Activated CD4-positive, alpha-beta T cell treated with anti-CD3 and anti-CD28 coated beads, Interleukin-2, Interleukin-4, amounts not matched to agents 100 ng/mL and 50 ng/mL, durations not matched to agents 16 hours and 8 hours (primary cell): ENCODE data around the gene TMEM196.

Experiments used
- DNase-seq: peaks from one replicate; pipeline ENCODE4 v3.0.0-alpha.2; 2020; ENCODE audit warnings: low spot score

TMEM196 gene

GRCh38 chr7:19772841-19773760 lies at the start of gene TMEM196:
TSS of gene TMEM196 (minus strand) at chr7:19773617. CDS start at chr7:19772696, 921 bp downstream.
- DNase-seq: no peak

- no peak for DNase-seq
Measured at GRCh38 chr7:19816128-19816527, 42.7 kb upstream of the TMEM196 start.

DNA sequence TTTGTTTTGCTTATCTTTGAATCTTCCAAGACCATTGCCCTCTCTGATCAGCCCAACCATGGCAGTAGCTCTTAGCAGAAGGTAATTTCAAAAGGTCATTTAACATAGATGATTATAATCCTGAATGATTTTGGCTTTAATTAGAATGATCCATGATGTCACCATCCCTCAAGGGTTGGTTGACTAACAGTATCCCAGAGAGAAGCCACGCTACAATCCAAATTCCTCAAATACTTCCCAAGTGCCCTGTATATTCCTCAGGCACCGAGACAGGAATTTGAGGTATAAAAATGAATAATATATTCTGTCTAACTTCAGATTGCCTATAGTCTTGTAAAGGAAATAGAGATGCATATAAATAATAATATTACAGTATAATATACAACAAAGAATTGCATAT lies 42.1 kb upstream of the TMEM196 start:
- DNase-seq: no peak

DNA sequence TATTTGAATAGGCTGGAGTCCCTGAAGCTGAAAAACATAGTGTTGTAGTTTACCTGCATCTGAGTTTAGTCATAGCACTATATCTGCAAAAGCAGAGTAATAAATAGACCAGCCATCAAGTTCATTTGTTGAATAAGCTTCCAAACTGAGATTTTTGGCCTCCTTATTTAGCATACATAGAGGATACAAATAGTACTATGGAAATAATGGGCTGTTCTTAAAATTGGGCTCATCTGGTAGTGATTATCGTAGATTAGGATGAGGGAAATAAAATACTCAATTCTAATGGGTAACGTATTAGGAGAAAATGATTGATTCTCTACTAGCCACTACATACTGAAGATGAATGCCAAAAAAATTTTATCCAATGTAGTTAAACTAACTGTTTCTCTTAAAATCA lies 41.4 kb upstream of the TMEM196 start:
- no peak for DNase-seq

- no peak for DNase-seq
Measured at GRCh38 chr7:19811386-19811785, 38.0 kb upstream of the TMEM196 start.

- DNase-seq: no peak
Measured at GRCh38 chr7:19798986-19799385, 25.6 kb upstream of the TMEM196 start.

- DNase-seq: no peak
Measured at GRCh38 chr7:19783541-19783940, 10.1 kb upstream of the TMEM196 start.

DNA sequence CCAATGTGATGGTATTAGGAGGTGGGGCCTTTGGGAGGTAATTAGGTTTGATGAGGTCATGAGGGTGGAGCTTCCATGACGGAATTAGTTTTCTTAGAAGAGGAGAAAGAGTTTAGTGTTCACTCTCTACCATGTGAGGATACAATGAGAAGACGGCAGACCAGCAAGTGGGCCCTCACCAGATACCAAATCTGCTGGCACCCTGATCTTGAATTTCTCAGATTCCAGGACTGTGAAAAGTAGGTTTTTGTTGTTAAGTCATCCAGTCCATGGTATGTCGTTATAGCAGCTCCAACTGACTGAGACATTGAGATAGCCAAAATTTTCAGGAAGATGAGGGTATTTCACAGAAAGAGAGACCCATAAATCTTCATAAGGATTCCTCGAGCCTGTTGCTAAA lies 3.6 kb upstream of the TMEM196 start:
- no peak for DNase-seq

- DNase-seq: no peak
Measured at GRCh38 chr7:19775578-19775977, 2.2 kb upstream of the TMEM196 start.

DNA sequence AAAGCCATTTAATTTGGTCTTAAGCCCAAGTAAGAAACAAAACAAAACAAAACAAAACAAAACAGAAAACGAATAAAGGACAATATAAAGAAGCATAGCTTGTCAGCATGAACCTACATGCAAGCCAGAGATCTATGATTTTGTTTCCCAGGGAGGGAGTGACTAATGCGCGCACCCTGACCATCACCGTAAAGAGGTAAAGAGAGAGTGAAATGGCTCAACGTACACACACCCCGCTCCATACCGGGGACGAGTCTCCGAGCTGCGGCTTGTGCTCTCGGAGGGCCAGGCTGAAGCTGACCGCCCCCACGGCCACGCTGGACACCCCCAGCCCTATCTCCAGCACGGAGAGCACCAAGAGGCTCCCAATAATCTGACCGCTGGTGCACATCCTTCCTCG lies 1.1 kb downstream of the TMEM196 start:
- DNase-seq: no peak

DNA sequence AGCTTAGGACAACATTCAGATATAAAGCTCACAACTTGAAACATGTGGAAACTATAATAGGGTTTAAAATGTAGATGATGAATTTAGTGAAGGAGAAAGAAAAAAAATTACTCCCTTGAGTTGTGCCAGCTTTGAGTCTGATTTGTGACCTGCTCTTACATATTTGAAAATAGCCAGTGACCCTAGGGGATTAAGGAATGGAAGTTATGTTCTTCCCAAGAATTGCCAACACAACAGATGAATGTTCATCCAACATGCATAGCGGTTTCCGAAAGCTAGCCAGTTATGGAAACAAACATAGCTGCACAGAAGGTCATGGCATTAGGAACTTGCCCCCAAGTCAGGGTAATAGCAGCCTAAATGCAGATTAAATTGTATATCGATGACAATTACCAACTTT lies 10.8 kb downstream of the TMEM196 start:
- DNase-seq: no peak

DNA sequence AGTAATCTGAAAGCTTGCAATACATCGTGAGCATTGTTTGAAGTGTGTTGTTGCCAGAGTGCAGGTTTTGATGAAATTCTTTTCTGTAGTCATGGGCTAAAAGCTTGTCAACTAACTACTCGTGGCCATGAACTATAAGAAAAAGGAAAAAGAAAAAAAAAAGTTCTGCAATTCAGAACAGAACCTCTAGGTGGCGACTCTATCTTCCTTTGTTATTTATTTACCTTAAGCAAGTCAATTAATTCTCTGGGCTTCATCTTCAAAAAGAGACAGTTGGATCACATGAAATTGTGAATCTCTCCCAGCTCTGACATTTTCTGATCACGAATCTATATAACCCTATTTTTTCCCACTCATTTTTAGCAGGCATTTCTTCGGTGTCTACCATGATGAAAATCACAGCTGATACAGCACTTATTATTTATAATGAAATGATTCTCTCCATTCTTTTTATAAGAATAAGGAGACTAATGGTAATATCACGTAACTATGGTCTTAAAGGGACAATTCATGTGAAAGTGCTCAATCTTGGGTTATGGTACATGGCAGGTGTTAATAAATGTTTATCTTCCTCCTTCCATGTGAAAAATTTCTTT lies 18.8 kb downstream of the TMEM196 start:
- DNase-seq: peak; percentile 22

DNA sequence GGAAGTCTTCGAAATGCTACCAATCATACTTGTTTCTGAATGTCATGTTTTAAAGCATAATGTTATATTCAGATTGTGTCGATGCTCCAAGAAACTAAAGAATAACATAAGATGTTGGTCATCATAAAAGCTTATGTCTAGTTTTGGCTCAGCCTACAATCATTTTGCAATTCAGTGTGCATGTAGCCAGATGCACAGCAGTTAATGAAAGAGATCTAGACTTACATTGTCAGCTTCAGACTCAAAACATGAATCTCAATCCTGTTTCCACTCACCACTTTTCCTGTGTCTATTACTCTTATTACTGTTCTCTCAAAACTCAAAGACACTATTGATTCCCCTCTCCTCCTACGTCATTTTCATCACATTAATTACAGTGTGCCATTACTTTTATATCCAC lies 21.4 kb downstream of the TMEM196 start:
- DNase-seq: peak; percentile 23

- DNase-seq: no peak
Measured at GRCh38 chr7:19749658-19750057, 23.8 kb downstream of the TMEM196 start.

DNA sequence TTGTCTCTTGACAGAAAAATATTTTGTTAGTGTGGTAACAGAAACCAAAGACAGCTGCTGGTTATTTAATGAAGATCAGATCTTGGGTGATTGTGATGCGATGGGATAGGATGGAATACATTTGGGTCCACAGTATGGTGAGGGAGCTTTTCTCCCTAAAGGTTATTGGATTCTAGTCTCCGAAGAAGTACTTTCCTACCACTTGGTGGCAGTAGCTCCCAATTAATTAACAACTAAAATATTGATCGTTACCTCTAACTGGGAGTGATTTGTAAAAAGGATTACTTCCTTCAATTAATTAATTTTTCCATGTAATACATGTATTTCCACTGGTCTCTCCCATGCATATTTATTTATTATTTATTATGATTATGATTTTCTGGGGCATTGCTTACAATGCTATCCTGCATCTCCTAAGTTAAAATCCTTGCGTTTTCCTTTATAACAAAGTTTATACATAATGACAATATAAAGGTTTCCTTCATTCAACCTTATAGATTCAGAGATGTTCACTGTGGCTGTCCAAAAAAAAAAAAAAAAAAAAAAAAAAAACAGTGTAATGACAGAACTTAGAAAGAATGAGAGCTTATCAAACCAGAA lies 25.6 kb downstream of the TMEM196 start:
- DNase-seq: peak; percentile 6

DNA sequence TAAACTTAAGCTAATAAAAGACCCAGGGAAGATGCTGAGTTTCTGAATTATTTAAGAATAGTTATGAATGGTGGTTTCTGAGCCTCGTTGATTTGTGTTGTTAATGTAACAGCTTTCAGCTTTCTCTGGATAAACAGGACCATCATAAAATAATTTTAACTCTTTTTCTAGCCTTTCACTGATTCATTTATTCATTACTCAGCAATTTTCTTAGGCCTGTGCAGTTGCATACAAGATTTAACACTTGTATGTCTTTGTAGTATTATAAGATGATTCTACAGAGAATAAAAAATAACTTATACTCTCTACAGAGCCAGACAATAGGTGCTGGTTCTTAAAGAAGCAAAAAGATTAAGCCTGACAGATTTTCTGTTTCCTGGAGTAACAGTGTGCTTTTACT lies 29.3 kb downstream of the TMEM196 start:
- DNase-seq: no peak

GRCh38 chr7:19728716-19729115 lies 44.7 kb downstream of the TMEM196 start:
- no peak for DNase-seq

DNA sequence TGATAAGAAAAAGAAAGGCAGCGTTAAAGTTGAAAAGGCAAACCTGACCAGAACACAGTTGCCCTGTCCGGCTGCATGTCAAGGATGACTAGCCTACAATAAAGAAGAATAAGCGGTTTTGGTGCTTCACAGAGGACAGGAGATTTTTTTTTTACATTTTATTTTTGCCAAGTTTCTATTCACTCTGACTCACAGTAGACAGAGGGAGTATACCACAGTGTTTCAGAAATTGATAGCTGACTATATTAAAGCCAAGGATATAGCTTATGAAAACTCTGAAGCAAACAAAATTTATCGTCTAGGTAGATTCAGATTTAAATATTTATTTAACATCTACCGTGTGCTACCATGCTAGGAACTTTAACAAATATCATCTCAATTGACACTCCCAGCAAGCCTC lies 47.6 kb downstream of the TMEM196 start:
- DNase-seq: no peak

- DNase-seq: no peak
Measured at GRCh38 chr7:19715499-19715898, 57.9 kb downstream of the TMEM196 start.

GRCh38 chr7:19713676-19714075 lies 59.7 kb downstream of the TMEM196 start:
- DNase-seq: peak; percentile 42

DNA sequence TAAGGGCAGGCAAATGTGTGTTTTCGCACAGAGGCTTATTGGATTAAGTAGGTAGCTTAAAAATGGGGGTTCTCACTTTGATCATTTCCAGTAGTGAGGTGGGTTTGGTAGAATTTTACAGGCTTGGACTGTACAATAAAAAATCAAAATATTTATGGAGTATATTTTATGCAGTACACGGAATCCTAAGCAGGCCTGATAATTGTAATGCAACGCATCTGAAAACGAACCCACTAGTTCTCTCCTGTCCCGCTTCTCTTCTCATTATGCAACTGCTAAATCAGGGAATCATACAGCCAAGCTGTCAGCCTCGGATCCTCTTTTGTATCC lies 64.2 kb downstream of the TMEM196 start:
- no peak for DNase-seq

GRCh38 chr7:19708397-19709248 lies 64.8 kb downstream of the TMEM196 start, which contains the start of gene POLR1F:
TSS of gene POLR1F (minus strand) at chr7:19709037. CDS start at chr7:19709016, 21 bp downstream.
- DNase-seq: peak; percentile 95
